Right kidney (tissue), 1 donor: ENCODE results near the gene SH3TC2.

Experiments used
- DNase-seq: peaks from one replicate; pipeline ENCODE4 v3.0.0-alpha.2; 2016

SH3TC2 gene

GRCh38 chr5:148998174-148998797 is 64.6 kb downstream of the SH3TC2 start:
- DNase-seq: no peak

GRCh38 chr5:148996270-148996669 is 66.6 kb downstream of the SH3TC2 start:
- DNase-seq: no peak

GRCh38 chr5:148995791-148996190 is 67.1 kb downstream of the SH3TC2 start:
- DNase-seq: no peak

- DNase-seq: no peak
Observed at GRCh38 chr5:148993283-148993936, 69.5 kb downstream of the SH3TC2 start.

GRCh38 chr5:148992265-148992664 is 70.6 kb downstream of the SH3TC2 start:
- no peak for DNase-seq

- DNase-seq: no peak
Observed at GRCh38 chr5:148991566-148991965, 71.3 kb downstream of the SH3TC2 start.

- no peak for DNase-seq
Observed at GRCh38 chr5:148990817-148991216, 72.0 kb downstream of the SH3TC2 start.

- no peak for DNase-seq
Observed at GRCh38 chr5:148989567-148989966, 73.3 kb downstream of the SH3TC2 start.

- no peak for DNase-seq
Observed at GRCh38 chr5:148988328-148988727, 74.5 kb downstream of the SH3TC2 start.

GRCh38 chr5:148986636-148987035 is 76.2 kb downstream of the SH3TC2 start:
- no peak for DNase-seq

- no peak for DNase-seq
Observed at GRCh38 chr5:148984345-148984744, 78.5 kb downstream of the SH3TC2 start.

- no peak for DNase-seq
Observed at GRCh38 chr5:148981353-148981752, 81.5 kb downstream of the SH3TC2 start.

GRCh38 chr5:148980731-148981130 is 82.1 kb downstream of the SH3TC2 start:
- no peak for DNase-seq

GRCh38 chr5:148979083-148979723 is 83.7 kb downstream of the SH3TC2 start:
- no peak for DNase-seq

- no peak for DNase-seq
Observed at GRCh38 chr5:148978370-148979082, 84.3 kb downstream of the SH3TC2 start.

GRCh38 chr5:148976569-148977381 is 86.1 kb downstream of the SH3TC2 start:
- no peak for DNase-seq

GRCh38 chr5:148974642-148975327 is 88.1 kb downstream of the SH3TC2 start:
- no peak for DNase-seq

- DNase-seq: no peak
Observed at GRCh38 chr5:148973455-148973854, 89.4 kb downstream of the SH3TC2 start.

- no peak for DNase-seq
Observed at GRCh38 chr5:148972974-148973374, 89.9 kb downstream of the SH3TC2 start.

GRCh38 chr5:148972396-148972795 is 90.5 kb downstream of the SH3TC2 start:
- no peak for DNase-seq

GRCh38 chr5:148970876-148971275 is 92.0 kb downstream of the SH3TC2 start:
- DNase-seq: no peak

GRCh38 chr5:148970228-148970627 is 92.6 kb downstream of the SH3TC2 start:
- no peak for DNase-seq
